ENCODE data around the gene SLC26A5.

The SLC26A5 gene

DNA sequence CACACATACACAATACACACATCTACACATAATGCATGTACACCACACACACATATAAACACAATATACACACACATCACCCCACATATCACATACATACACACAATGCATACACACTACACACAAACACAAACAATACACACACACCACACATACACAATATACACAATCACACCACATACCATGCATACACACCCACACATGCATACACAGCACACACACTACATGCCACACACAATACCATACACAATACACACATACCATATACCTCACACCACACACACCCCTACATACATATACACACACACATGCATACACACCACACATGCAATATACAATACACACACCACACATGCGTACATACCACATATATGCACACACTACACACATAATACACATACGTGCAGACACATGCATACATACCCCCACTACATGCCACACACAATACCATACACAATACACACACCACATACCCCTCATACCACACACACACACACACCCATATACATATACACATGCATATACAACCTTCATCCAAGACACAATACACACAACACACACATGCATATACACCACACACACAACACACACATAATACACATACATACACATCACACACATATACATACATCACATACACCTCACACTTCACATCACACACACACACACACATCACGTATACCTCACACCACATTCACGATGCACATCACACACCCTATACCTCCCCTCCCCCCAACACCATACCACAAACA, 64.6 kb downstream of the SLC26A5 start:
- no peak for TF ChIP-seq TAF1 (IDR thresholded peaks at IDR 0.05; ENCODE audit: low read depth, low read length)
- no peak for FAIRE-seq

DNA sequence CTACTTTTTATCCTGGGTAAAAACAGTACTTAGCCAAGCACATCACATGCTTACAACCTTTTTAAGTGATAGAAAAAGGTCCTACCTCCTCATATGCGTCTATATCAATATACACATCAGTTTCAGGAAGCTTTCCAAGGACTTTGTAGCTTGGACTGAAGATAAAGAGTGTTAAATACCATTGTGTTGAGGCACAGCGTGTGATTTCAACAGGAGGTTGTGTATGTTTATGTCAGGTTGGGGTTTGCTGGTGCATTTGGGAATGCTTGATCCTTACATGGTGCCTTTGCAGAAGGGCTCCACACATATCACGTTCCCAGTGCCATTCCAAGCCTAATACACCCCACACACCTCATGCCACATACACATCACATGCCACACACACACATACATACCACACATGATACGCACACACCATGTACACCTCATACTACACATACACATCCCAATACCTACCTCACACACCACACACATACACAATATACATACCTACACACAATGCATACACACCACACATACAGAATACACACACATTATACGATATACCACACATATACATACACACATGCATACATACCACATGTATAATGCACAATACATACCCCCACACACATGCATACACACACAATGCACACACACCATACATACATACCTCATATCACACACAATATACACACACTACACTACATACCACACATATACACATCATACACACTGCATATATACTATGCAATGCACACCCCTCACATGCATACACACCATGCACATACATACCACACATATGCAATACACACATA, 65.4 kb downstream of the SLC26A5 start:
- TF ChIP-seq POLR2A (IDR thresholded peaks at IDR 0.05; ENCODE audit: low read depth, low read length) (no peak), TAF1 (IDR thresholded peaks at IDR 0.05; ENCODE audit: low read depth, low read length) (no peak), POU2F2 (IDR thresholded peaks at IDR 0.05; ENCODE audit: low read depth, low read length) (no peak), PAX5 (IDR thresholded peaks at IDR 0.05; ENCODE audit: insufficient read depth, low read length, severe bottlenecking) (no peak), POLR2AphosphoS5 (IDR thresholded peaks at IDR 0.05; ENCODE audit: low read depth, low read length) (no peak), SPI1 (IDR thresholded peaks at IDR 0.05; ENCODE audit: low read depth, low read length) (no peak)
- FAIRE-seq (peak; percentile 93), DNase-seq (ENCODE audit: insufficient read length, low spot score) (no peak)

More for the DNA sequence above, 64.6 kb downstream of the SLC26A5 start:
- DNase-seq (ENCODE audit: insufficient read length, low spot score), result no peak

- DNase-seq (ENCODE audit: insufficient read length, low spot score), result no peak
- TF ChIP-seq POLR2A (IDR thresholded peaks at IDR 0.05; ENCODE audit: low read depth, low read length) (no peak), POU2F2 (IDR thresholded peaks at IDR 0.05; ENCODE audit: low read depth, low read length) (no peak), TAF1 (IDR thresholded peaks at IDR 0.05; ENCODE audit: low read depth, low read length) (no peak), POLR2AphosphoS5 (IDR thresholded peaks at IDR 0.05; ENCODE audit: low read depth, low read length) (no peak)
- FAIRE-seq, result no peak
These were observed 66.6 kb downstream of the SLC26A5 start for GRCh38 chr7:103379270-103379975.

DNA sequence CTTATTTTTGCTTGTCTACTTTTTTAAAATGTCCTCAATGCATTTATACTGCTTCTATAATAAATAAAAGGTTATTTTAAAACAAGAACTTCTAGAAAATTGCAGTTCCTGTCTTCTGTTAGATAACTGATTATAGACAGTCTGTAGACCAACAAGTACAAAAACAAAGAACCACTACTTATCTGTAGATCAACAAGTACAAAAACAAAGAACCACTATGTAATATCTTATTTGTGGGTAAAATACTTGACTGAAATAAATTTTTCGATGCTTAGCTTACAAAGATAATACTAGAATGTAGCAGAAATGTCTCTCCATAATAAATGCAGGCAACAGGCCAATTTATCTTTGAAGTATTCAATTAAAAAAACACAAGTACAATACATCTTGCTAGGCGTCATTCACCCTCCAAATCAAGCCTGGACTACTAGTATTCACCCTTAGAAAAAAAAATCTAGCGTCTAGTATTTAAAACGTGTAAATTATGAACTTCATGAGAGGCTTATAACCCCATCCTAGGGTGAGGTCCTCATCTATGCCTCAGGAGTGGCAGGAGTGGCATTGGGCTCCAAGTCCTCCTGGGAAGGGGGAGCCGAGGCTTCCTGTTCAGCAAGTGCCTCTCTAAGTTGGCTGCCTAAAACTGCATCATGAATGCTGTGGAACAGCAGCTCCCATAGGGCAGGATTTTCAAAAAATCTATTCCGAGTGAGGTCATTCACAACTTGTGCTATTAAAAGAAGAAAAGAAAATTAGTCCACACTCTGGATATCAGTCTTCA, 72.0 kb downstream of the SLC26A5 start:
- DNase-seq (ENCODE audit: insufficient read length, low spot score), result no peak
- TF ChIP-seq POLR2AphosphoS5 (IDR thresholded peaks at IDR 0.05; ENCODE audit: low read depth, low read length), result no peak
- no peak for TF ChIP-seq POLR2A (IDR thresholded peaks at IDR 0.05; ENCODE audit: low read depth, low read length)
- no peak for TF ChIP-seq SPI1 (IDR thresholded peaks at IDR 0.05; ENCODE audit: low read depth, low read length)
- no peak for TF ChIP-seq PAX5 (IDR thresholded peaks at IDR 0.05; ENCODE audit: insufficient read depth, low read length, severe bottlenecking)
- no peak for TF ChIP-seq TAF1 (IDR thresholded peaks at IDR 0.05; ENCODE audit: low read depth, low read length)
- TF ChIP-seq POU2F2 (IDR thresholded peaks at IDR 0.05; ENCODE audit: low read depth, low read length), result no peak
- FAIRE-seq, result no peak

GRCh38 chr7:103369432-103369831, 76.6 kb downstream of the SLC26A5 start:
- TF ChIP-seq PAX5 (IDR thresholded peaks at IDR 0.05; ENCODE audit: insufficient read depth, low read length, severe bottlenecking) (no peak), POU2F2 (IDR thresholded peaks at IDR 0.05; ENCODE audit: low read depth, low read length) (no peak), TAF1 (IDR thresholded peaks at IDR 0.05; ENCODE audit: low read depth, low read length) (no peak), POLR2A (IDR thresholded peaks at IDR 0.05; ENCODE audit: low read depth, low read length) (no peak), SPI1 (IDR thresholded peaks at IDR 0.05; ENCODE audit: low read depth, low read length) (no peak), POLR2AphosphoS5 (IDR thresholded peaks at IDR 0.05; ENCODE audit: low read depth, low read length) (no peak)
- FAIRE-seq (no peak), DNase-seq (ENCODE audit: insufficient read length, low spot score) (no peak)

GRCh38 chr7:103349805-103350204, 96.2 kb downstream of the SLC26A5 start:
- DNase-seq (ENCODE audit: insufficient read length, low spot score), result no peak
- TF ChIP-seq POLR2A (IDR thresholded peaks at IDR 0.05; ENCODE audit: low read depth, low read length), result no peak
- TF ChIP-seq POLR2AphosphoS5 (IDR thresholded peaks at IDR 0.05; ENCODE audit: low read depth, low read length), result no peak
- TF ChIP-seq PAX5 (IDR thresholded peaks at IDR 0.05; ENCODE audit: insufficient read depth, low read length, severe bottlenecking), result no peak
- TF ChIP-seq TAF1 (IDR thresholded peaks at IDR 0.05; ENCODE audit: low read depth, low read length), result no peak
- no peak for TF ChIP-seq SPI1 (IDR thresholded peaks at IDR 0.05; ENCODE audit: low read depth, low read length)
- no peak for TF ChIP-seq POU2F2 (IDR thresholded peaks at IDR 0.05; ENCODE audit: low read depth, low read length)

GRCh38 chr7:103348959-103349358, 97.0 kb downstream of the SLC26A5 start:
- DNase-seq (ENCODE audit: insufficient read length, low spot score) (no peak), FAIRE-seq (no peak)
- TF ChIP-seq SPI1 (IDR thresholded peaks at IDR 0.05; ENCODE audit: low read depth, low read length), result no peak
- TF ChIP-seq PAX5 (IDR thresholded peaks at IDR 0.05; ENCODE audit: insufficient read depth, low read length, severe bottlenecking), result no peak
- no peak for TF ChIP-seq POLR2A (IDR thresholded peaks at IDR 0.05; ENCODE audit: low read depth, low read length)
- TF ChIP-seq POU2F2 (IDR thresholded peaks at IDR 0.05; ENCODE audit: low read depth, low read length), result no peak
- no peak for TF ChIP-seq TAF1 (IDR thresholded peaks at IDR 0.05; ENCODE audit: low read depth, low read length)
- TF ChIP-seq POLR2AphosphoS5 (IDR thresholded peaks at IDR 0.05; ENCODE audit: low read depth, low read length), result no peak

More at GRCh38 chr7:103349805-103350204, 96.2 kb downstream of the SLC26A5 start:
- FAIRE-seq, result no peak

- FAIRE-seq, result no peak
- no peak for DNase-seq (ENCODE audit: insufficient read length, low spot score)
- TF ChIP-seq TAF1 (IDR thresholded peaks at IDR 0.05; ENCODE audit: low read depth, low read length) (no peak), PAX5 (IDR thresholded peaks at IDR 0.05; ENCODE audit: insufficient read depth, low read length, severe bottlenecking) (no peak), SPI1 (IDR thresholded peaks at IDR 0.05; ENCODE audit: low read depth, low read length) (no peak), POU2F2 (IDR thresholded peaks at IDR 0.05; ENCODE audit: low read depth, low read length) (no peak), POLR2AphosphoS5 (IDR thresholded peaks at IDR 0.05; ENCODE audit: low read depth, low read length) (no peak), POLR2A (IDR thresholded peaks at IDR 0.05; ENCODE audit: low read depth, low read length) (no peak)
These were observed 97.6 kb downstream of the SLC26A5 start for GRCh38 chr7:103348452-103348851.
